ENCODE measurements around the gene SEL1L.
"Not testable (repeated sequence)": the region's sequence is repeated elsewhere in the genome, so short reads cannot be mapped to it uniquely, and the experiment has no call there.

The SEL1L gene

GRCh38 chr14:81473456-81474147, 60.1 kb downstream of the SEL1L start:
- no peak for DNase-seq

- no peak for DNase-seq
Measured at GRCh38 chr14:81472096-81472800, 61.4 kb downstream of the SEL1L start.

DNA sequence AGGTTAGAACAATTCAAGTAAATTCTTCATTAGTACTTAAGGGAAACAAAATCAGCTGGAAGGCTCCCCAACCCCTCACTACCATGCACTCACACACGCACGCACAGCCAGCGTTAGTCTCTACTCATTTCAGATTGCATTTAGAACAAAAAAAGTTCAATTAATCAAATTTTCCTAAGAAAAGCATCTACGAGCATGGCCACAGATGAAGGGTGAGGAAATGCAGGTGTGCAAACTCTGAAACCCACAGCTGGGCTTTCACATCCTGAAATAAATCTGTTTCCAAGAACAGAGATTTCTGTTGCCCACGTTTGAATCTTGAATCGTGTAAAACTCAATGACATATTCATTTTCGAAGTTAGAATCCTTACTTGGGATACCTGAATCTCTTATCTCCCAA, 62.6 kb downstream of the SEL1L start:
- peak; percentile 72 for DNase-seq

DNA sequence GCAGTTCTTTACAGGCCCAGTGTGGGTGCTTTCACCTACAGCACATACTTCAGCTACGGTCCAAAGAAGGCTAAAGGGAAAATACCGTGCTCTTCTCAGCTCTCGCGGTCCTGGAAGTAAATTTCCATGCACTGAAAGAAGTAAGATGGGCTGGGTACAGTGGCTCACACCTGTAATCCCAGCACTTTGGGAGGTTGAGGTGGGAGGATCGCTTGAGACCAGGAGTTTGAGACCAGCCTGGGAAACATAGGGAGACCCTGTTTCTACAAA, 63.2 kb downstream of the SEL1L start:
- not testable (repeated sequence) for DNase-seq

DNA sequence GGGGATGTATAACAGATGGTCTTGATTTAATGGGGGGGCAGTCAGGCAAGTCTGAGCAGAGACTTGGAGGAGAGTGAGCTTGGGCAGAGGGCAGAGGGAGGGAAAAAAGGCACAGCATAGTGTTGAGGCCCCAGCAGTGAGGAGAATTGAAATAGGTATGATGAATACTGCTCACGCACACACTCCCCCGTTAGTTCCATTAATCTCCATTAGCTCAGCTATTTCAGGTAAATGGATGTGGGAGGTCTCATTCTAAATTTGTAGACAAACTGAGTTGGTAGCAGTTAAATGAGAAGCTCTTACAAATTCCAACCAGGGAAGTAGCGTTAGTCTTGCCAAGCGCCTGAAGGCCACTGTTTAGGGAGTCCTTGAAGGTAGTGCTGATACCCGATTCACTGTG, 66.8 kb downstream of the SEL1L start:
- no peak for DNase-seq

- DNase-seq, result no peak
Measured at GRCh38 chr14:81465507-81466228, 68.0 kb downstream of the SEL1L start.

GRCh38 chr14:81465003-81465392, 68.7 kb downstream of the SEL1L start:
- DNase-seq, result not testable (repeated sequence)

DNA sequence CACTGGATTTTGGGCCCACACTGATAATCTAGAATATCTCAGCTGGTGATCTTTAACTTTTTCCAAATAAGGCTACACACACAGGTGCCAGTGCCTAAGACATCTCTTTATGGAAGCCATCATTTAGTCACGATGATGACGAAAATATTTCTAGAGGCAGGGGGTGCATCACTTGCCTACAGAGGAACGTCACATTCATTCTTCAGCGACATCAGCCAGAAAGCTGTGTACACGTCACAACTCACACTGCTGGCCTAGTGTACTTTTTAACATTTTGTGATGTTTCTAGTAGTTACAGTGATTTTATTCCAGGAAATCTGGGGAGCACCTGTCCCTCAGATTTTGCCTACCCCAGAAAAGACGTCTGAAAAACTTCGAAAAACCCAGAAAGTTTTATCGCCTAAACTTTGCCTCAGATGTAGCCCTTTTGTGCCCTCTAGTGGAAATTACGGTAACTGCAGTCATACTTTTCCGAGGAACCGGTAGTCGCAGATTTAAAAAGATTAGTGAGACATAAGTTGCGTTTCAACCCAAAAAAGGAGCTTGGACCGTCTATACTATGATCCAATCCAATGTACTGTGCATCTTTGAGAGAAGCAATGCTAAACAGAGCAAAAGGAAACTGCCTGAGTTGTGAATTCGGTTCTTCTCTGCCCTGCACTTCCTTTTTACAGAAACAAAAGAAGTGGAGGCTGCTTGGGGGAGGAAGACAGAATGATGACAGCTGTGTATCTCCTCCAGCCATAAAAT, 69.2 kb downstream of the SEL1L start:
- peak; percentile 76 for DNase-seq

- not testable (repeated sequence) for DNase-seq
Measured at GRCh38 chr14:81462356-81462755, 71.3 kb downstream of the SEL1L start.

- DNase-seq, result no peak
Measured at GRCh38 chr14:81459912-81460311, 73.7 kb downstream of the SEL1L start.

- DNase-seq, result no peak
Measured at GRCh38 chr14:81458352-81458751, 75.3 kb downstream of the SEL1L start.

DNA sequence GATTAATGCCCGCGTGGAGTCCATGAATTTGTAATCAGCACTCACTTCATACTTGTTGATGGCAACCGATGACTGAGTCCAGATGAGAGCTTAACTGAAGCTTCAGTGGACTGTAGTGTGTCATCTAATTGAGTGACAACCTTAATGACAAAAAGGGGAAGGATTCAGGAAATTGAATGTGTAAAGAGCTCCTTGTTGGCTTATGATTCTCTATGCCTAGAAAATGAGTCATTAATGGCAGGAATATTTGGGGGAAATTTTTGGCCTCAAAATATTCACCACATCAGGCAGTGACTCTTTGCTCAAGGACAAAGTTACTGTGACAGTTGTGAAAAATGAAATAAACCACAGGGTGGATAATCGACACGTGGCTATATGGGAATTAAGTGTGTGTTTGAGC, 78.3 kb downstream of the SEL1L start:
- DNase-seq, result no peak

DNA sequence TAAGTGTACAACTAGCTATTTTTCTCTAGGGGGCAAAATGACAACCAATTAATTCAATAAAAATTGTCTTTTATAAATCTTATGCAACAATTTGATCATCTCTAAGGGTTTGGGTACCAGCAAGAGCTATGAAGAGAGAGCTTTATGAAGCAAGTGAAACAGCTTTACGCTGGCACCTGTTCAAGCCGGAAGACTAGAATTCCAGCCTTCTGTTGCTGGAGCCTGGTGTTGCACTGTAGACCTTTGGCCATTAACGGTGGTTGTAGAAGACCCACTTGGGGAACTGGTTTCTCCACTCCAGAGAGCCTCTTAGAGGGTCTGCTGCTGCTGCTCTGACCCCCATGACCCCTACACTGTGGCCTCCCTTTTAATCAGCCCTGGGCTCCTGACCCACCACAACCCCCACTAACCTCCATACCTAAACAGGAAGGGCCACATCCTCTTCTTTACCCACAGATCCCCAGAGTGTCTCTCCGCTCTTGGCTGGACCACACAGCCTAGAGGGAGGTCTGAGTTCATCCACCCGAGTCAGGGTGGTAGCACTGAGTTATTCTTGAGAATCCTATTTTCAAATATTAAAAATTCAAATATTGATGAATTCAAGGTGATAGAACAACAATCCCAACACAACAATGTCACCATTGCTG, 79.0 kb downstream of the SEL1L start:
- no peak for DNase-seq

DNA sequence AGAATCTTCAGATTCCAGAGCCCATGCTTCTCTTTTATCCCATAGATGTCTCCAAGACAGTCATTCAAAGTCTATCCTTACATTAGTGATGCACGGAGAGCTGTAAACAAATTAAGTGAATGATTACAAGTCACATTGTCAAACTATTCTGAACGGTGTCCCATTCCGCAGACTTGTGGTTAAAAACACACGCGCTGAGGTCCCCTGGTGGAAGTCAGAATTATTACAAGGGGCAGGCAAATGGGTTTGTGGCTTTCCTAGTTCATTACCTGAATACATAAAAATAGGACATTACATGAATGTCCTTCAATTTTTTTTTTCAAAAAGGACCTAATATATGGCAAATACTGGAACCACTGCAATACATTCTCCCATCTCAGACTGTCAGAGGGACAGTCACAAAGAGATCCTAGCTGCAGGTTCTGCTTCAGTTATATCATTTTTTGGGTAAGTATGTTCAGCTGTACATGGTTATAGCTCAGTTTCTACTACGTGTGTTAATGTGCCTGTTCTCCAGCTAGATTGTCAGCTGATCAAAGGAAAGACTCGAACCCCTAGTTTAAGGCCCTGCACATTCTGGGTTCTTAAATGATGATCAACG, 80.4 kb downstream of the SEL1L start:
- peak; percentile 65 for DNase-seq

DNA sequence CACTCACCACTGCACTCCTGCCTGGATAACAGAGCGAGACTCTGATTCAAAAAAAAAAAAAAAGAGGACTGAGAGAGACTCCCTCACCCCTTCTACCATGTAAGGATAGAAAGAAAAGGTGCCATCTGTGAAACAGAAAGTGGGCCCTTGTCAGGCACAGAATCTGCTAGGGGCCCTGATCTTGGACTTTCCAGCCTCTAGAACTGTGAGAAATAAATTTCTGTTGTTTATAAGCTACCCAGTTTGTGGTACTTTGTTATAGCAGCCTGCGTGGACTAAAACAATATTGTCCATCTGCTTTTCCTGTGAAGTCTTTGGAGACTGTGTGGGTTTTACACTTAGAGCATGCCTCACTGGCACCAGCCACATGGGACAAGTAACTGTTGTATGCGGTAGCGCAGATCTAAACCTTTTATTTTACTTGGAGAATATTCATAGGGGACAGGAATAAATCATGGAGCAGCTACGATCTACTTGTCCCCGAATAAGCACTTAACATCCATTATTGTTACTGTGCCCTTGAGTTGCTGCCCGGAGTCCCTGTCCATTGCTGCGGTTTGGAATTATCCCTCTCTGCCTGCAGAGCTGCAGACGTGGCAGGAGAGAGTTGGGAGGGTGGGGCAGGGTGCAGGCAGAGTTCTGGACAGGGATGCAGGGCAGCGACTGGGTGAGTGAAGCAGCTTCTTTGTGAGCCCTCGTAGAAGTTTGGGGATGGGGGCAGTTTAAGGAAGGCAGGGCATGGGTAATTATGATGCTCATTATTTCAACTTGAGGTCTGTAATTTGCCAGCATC, 81.1 kb downstream of the SEL1L start:
- no peak for DNase-seq

GRCh38 chr14:81450976-81451375, 82.7 kb downstream of the SEL1L start:
- no peak for DNase-seq

DNA sequence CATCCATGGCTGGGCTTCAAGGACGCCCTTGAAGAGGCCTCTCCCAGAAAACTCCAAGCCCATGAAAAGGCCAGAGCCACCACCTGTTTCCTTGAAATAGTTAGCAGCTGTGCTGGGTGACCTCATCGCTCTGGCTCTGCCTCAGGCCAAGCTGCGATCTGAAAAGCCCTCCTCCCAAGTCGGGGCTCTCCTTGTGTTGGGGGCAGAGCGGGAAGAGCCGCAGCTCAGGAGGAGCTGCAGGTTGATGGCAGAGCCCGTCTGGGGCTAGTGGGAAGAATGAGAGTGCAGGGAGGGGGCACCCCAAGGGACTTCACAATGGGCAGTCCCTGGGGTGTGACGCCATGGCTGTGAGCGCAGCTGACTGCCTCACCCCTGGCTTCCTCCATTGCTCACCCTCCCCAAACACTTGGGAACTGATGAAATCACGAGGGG, 83.5 kb downstream of the SEL1L start:
- no peak for DNase-seq

GRCh38 chr14:81449576-81449975, 84.1 kb downstream of the SEL1L start:
- DNase-seq, result no peak

- DNase-seq, result no peak
Measured at GRCh38 chr14:81449114-81449513, 84.5 kb downstream of the SEL1L start.

- no peak for DNase-seq
Measured at GRCh38 chr14:81447021-81447764, 86.5 kb downstream of the SEL1L start.
